Sciatic nerve (tissue), 2 donors: ENCODE results near the gene STK10. TPM values are rescaled to one million over a fixed set of nuclear protein-coding genes. Genes with fewer than 3 reads are reported as not detected.

ENCODE experiments used
- ATAC-seq: fragments of 200-7000 bp; cut with Tn5 transposase; one replicate; pipeline ENCODE4 v1.9.1; 2020; ENCODE audit warnings: mild to moderate bottlenecking, moderate library complexity
- DNase-seq: peaks from one replicate; pipeline ENCODE4 v3.0.0-alpha.2; 2020; ENCODE audit warnings: low spot score
- intact Hi-C: fragments of 100-400 bp; cut with DNase I; formaldehyde crosslinking; loops from one replicate; pipeline ENCODE4 v1.14.2; 2022
- total RNA-seq: library from RNA; stranded (reverse); fragmentation: NEBNext Ultra II Directional; extraction: Animal tissue kit (Norgen Biotek cat#: 25700); gene quantifications from one replicate; pipeline ENCODE4 v1.2.1, GENCODE V29; 2021
- donor health status: DM: no; HTN: no; CAD: no.
- donor health status: DM: no; HTN: no; CAD: no.

The STK10 gene
- total RNA-seq, 1 donor from 2014 or later, result 89.4 TPM

- intact Hi-C loops, result no loop called here
- ATAC-seq (no peak), DNase-seq (peak; percentile 65)
Measured at GRCh38 chr5:172118891-172119290, 69.1 kb downstream of the STK10 start.

GRCh38 chr5:172117977-172118701, 69.9 kb downstream of the STK10 start:
- intact Hi-C loops, result no loop called here
- DNase-seq (peak; percentile 46), ATAC-seq (no peak)

- DNase-seq, result peak; percentile 57
Measured at GRCh38 chr5:172115541-172115982, 72.5 kb downstream of the STK10 start.

GRCh38 chr5:172114875-172115422, 73.1 kb downstream of the STK10 start:
- ATAC-seq, result peak; percentile 32
- DNase-seq, result peak; percentile 68
- intact Hi-C loops, result no loop called here

More at GRCh38 chr5:172115541-172115982, 72.5 kb downstream of the STK10 start:
- ATAC-seq, result no peak
- intact Hi-C loops, result no loop called here

GRCh38 chr5:172113036-172113435, 75.0 kb downstream of the STK10 start:
- ATAC-seq, result no peak
- no peak for DNase-seq
- intact Hi-C loops, result no loop called here

DNA sequence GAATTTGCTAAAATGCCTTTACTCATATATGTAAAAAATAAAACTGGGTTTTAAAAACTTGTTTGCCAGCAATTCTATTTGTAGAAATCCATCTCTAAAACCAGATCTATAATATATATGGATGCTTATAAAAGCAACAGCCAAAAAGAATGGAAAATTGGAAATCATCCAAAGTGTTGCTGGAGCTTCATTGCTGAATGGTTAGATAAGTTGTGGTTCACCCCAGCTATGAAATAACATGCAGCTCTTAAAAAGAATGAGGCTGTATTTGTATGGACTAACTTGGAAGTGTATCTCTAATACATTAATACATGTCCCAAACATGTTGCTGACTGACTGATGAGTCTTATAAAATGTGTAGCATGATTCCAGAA, 76.2 kb downstream of the STK10 start:
- intact Hi-C loops, result no loop called here
- DNase-seq, result no peak
- ATAC-seq, result no peak

DNA sequence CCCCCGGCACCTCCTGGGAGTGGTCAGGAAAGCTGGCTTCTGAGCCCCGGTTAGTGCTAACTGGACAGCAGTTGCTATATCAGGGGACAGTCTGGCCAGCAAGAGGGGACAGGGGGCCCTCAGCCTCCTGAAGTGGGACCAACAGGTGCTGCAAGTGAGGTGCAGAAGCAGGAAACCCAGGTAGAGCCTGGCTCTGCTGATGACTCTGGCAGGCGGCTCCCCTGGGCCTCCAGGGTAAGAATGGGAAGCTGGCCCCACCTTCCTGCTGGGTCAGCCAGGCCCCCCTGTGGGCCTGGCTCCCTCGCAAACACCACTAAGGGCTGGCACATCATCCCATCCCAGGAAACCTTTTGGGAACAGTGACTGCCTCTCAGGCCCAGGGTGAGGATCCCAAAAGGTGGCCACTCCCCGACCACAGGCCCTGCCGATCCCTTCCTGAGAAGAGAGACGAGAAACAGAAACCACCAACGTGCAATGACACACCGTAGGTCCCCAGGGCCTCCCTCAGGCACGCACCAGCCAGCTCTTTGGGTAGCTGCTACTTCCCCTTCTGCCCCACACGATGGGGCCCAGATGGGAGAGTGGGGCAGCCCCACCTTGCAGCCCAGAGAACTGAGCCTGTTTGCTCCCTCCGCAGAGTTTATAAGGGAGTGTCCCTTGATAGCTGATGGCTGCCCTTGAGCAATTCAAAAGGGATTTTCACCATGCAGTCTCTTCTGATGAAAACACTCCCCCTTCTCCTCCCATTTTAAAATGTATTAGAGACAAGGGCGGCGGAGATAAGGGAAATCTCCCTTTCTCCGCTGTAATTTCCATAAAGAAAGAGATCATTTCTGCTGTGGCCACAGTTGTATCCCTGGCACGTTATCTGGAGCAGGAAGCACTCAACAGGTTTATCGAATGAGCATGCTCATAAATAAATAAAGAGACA, 76.8 kb downstream of the STK10 start:
- ATAC-seq, result peak; percentile 45
- DNase-seq, result no peak
- intact Hi-C loops, result no loop called here

GRCh38 chr5:172110260-172110815, 77.7 kb downstream of the STK10 start:
- DNase-seq, result no peak
- no peak for ATAC-seq
- intact Hi-C loops, result no loop called here

DNA sequence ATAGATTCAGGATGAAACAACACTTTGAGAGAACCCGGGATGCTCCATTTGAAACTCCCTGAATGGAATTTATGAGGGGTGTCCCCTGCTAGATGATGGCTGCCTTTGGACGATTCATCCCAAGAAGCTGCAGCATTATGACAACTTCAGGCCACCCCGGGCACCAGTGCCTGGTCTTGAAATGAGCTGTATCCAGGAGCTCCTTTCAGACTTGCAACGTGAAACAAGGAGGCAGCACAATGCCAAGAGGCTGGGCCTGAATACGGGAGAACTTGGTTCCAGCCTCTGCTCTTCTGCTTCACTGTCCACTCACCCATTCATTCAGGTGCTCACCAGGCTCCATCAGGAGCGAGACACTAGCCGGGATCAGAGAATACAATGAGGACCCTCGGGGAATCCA, 78.3 kb downstream of the STK10 start:
- no peak for ATAC-seq
- intact Hi-C loops, result loop anchor here (5.0 to 10.0 kb wide), 2 partner anchors 78 to 175 kb away; partner anchors contain the start of genes STK10 and UBTD2
- no peak for DNase-seq

- DNase-seq (no peak), ATAC-seq (peak; percentile 5)
- intact Hi-C loops, result loop anchor here (5.0 to 10.0 kb wide), 2 partner anchors 80 to 177 kb away; partner anchors contain the start of genes STK10 and UBTD2
Measured at GRCh38 chr5:172107571-172107970, 80.5 kb downstream of the STK10 start.

GRCh38 chr5:172106511-172107356, 81.3 kb downstream of the STK10 start:
- ATAC-seq (peak; percentile 66), DNase-seq (peak; percentile 83)
- intact Hi-C loops, result loop anchor here (5.0 to 10.0 kb wide), 2 partner anchors 81 to 178 kb away; partner anchors contain the start of genes STK10 and UBTD2

- ATAC-seq (no peak), DNase-seq (no peak)
- intact Hi-C loops, result loop anchor here (5.0 to 10.0 kb wide), 2 partner anchors 81 to 179 kb away; partner anchors contain the start of genes STK10 and UBTD2
Measured at GRCh38 chr5:172105811-172106210, 82.2 kb downstream of the STK10 start.

DNA sequence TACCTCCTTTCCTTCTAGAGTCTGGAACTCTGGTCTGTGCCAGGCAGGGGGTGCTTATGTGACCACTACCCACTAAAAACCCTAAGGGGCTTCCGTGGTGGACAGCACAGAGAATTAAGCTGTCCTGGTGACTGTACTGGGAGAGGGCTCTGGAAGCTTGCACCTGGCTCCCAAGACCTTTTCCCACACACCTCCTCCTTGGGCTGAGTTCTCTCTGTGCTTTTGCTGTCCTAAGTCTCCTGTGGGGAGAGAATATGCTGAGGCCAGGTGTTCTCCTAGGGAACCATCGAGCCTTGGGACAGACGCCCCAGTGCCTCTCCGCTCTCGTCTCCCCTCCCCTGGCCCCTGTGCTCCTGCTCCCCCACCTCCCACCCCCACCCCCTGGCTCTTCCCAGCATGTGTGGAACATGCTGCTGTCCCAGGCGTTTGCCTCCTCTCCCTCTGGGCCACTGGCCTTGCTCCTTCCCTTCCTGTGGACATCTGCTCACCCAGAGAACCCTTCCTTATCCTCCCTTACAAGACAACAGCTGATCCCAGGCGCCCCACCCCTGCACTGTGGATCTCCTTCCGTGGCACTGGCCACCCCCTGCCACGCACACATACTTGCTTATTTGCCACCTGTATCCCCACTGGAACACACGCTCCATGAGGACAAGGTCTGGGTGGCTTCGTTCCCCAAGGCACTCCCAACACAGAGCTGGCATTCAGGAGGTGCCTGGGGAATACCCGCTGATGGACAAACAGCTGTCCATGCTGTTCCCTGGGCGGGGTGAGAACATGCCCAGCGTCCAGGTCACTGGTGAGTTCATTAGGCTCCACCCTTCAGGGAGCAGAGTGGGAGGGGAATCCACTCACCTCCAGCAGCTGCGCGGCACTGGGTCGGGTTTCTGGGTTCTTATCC, 83.0 kb downstream of the STK10 start:
- DNase-seq (no peak), ATAC-seq (no peak)
- intact Hi-C loops, result loop anchor here (5.0 to 10.0 kb wide), 2 partner anchors 82 to 180 kb away; partner anchors contain the start of genes STK10 and UBTD2

DNA sequence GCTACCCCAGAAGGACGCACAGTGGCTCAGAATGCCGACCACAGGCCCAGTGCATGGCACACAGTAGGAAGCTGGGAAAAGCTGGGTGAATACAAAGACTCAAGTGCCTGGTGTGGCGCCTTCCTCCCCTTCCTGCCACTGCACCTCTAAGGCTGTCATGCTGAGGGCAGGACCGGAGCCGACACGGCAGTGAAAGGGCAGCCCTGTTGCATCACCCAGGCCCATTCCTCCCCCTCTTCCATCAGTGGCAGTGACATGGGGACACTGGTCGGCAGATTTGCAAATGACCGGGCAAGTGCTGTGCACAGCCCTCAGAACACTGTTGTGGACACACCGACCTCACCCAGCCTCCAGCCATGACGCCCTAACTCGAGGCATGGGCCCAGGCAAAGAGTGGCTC, 84.0 kb downstream of the STK10 start:
- no peak for DNase-seq
- intact Hi-C loops, result loop anchor here (10.0 kb wide), 1 partner anchor 181 kb away; the partner anchor contains the start of gene UBTD2
- ATAC-seq, result peak; percentile 21

GRCh38 chr5:172102913-172103626, 85.0 kb downstream of the STK10 start:
- intact Hi-C loops, result loop anchor here (10.0 kb wide), 1 partner anchor 182 kb away; the partner anchor contains the start of gene UBTD2
- ATAC-seq (peak; percentile 23), DNase-seq (no peak)

GRCh38 chr5:172102218-172102870, 85.7 kb downstream of the STK10 start:
- DNase-seq (no peak), ATAC-seq (no peak)
- intact Hi-C loops, result loop anchor here (10.0 kb wide), 1 partner anchor 182 kb away; the partner anchor contains the start of gene UBTD2
